ENCODE measurements around the gene SRGAP1.

GRCh38 chr12:63838411-63838810 lies 6.1 kb upstream of the SRGAP1 start:
- no peak for TF ChIP-seq POLR2AphosphoS5 (IDR thresholded peaks at IDR 0.05; ENCODE audit: low read depth, low read length)
- no peak for TF ChIP-seq TAF1 (IDR thresholded peaks at IDR 0.05; ENCODE audit: borderline replicate concordance, insufficient read depth, low read length)

All from PFSK-1 (cell line).